NCI-H2107 treated with DMSO at 0.1 percent for 48 hours (cell line): ENCODE measurements around the gene ZIC4.

Source experiments
- DNase-seq: peaks from one replicate; lab custom pipeline; 2025; ENCODE audit not compliant: unreplicated experiment; lab: John Stamatoyannopoulos, UW

Gene ZIC4

GRCh38 chr3:147371771-147372340, 34.5 kb downstream of the ZIC4 start:
- DNase-seq, result no peak

GRCh38 chr3:147371140-147371539, 35.2 kb downstream of the ZIC4 start:
- DNase-seq, result no peak

- DNase-seq, result no peak
Observed at GRCh38 chr3:147370349-147370748, 36.0 kb downstream of the ZIC4 start.

GRCh38 chr3:147369661-147370123, 36.7 kb downstream of the ZIC4 start:
- no peak for DNase-seq

GRCh38 chr3:147369231-147369630, 37.1 kb downstream of the ZIC4 start:
- no peak for DNase-seq

- no peak for DNase-seq
Observed at GRCh38 chr3:147368561-147369221, 37.7 kb downstream of the ZIC4 start.

GRCh38 chr3:147368151-147368550, 38.2 kb downstream of the ZIC4 start:
- no peak for DNase-seq

GRCh38 chr3:147367676-147368075, 38.7 kb downstream of the ZIC4 start:
- no peak for DNase-seq

- no peak for DNase-seq
Observed at GRCh38 chr3:147365196-147366115, 40.9 kb downstream of the ZIC4 start.

GRCh38 chr3:147364771-147365170, 41.6 kb downstream of the ZIC4 start:
- no peak for DNase-seq

- DNase-seq, result peak; percentile 37
Observed at GRCh38 chr3:147361454-147362420, 44.6 kb downstream of the ZIC4 start.

GRCh38 chr3:147360646-147361453, 45.5 kb downstream of the ZIC4 start:
- DNase-seq, result no peak

- DNase-seq, result no peak
Observed at GRCh38 chr3:147360051-147360439, 46.3 kb downstream of the ZIC4 start.

GRCh38 chr3:147359177-147360050, 46.9 kb downstream of the ZIC4 start:
- no peak for DNase-seq

- DNase-seq, result no peak
Observed at GRCh38 chr3:147358144-147358992, 48.0 kb downstream of the ZIC4 start.

- DNase-seq, result no peak
Observed at GRCh38 chr3:147356909-147357900, 49.1 kb downstream of the ZIC4 start.
